ENCODE data around the gene RPN2. TPM values are rescaled to one million over a fixed set of nuclear protein-coding genes. Genes with fewer than 3 reads are reported as not detected.

RPN2 gene
- total and polyA plus RNA-seq, 10 of the 15 experiments (the other 5 are each of a cell fraction or from before 2014, with no cell fraction given): 148 to 365 (median 228) TPM

GRCh38 chr20:37235065-37235464 lies 55.9 kb downstream of the RPN2 start:
- Histone ChIP-seq H3K9me3 (replicated peaks; ENCODE audit: control insufficient read depth, insufficient read depth, low read length) (no peaks in the 10 kb centered on the region), H3K9ac (ENCODE audit: control insufficient read depth, insufficient read depth, low read length) (no peak overlapping the region), H3K4me2 (ENCODE audit: control insufficient read depth, insufficient read depth) (no peak overlapping the region), H4K20me1 (ENCODE audit: control insufficient read depth, insufficient read depth) (no peaks in the 10 kb centered on the region), H3K4me1 (ENCODE audit: control insufficient read depth, insufficient read depth, low read length) (no peaks in the 10 kb centered on the region), H3K27ac (ENCODE audit: control insufficient read depth, insufficient read depth) (no peak overlapping the region), H3K36me3 (ENCODE audit: control insufficient read depth in 2 of 2, insufficient read depth in 2 of 2, low read length in 1 of 2) (peaks cover 45 to 60% of the 10 kb centered on the region in 2 experiments), H3K4me3 (no peak overlapping the region), H2AFZ (ENCODE audit: control insufficient read depth, low read depth, low read length) (no peak overlapping the region), H3K27me3 (replicated peaks in 1 of 2; ENCODE audit: control insufficient read depth in 2 of 2, insufficient read depth in 2 of 2, low read length in 1 of 2) (no peaks in the 10 kb centered on the region), H3K79me2 (ENCODE audit: control insufficient read depth, insufficient read depth, low read length) (no peaks in the 10 kb centered on the region)
- RAD21 ChIA-PET (ENCODE audit: unreplicated experiment): no interaction called here
- TF ChIP-seq E2F4 (IDR thresholded peaks at IDR 0.05; ENCODE audit: low read depth, low read length) (no peak), SP1 (IDR thresholded peaks at IDR 0.05; ENCODE audit: low read depth, low read length) (no peak), POLR2A (IDR thresholded peaks at IDR 0.05; ENCODE audit: low read depth, low read length) (no peak)
- FAIRE-seq: no peak
- intact Hi-C loops (cut with micrococcal nuclease; ENCODE audit: unreplicated experiment) (no loop called here), in situ Hi-C loops (cut with MboI) (no loop called here)
- no TSS peak for BruUV-seq (replicated peaks)
- ATAC-seq: no peak
- POLR2A ChIA-PET: no interaction called here
- DNase-seq (ENCODE audit: low read depth, low spot score): no peak
- WGBS (ENCODE audit: insufficient coverage, insufficient replicate concordance, low lambda C conversion rate, missing lambda C conversion rate): 97% methylated on average over 6 of the region's 6 CpGs
- SMC1A ChIA-PET (ENCODE audit: uncharacterized antibody, unreplicated experiment): interaction anchor here (1.7 kb wide), 1 partner anchor 36 kb away, joined by 3 read pairs; no protein-coding TSS in a partner anchor
- CTCF ChIA-PET: interaction anchor here (2.1 kb wide), 1 partner anchor 40 kb away, joined by 6 read pairs; no protein-coding TSS in a partner anchor

GRCh38 chr20:37236462-37236861 lies 57.3 kb downstream of the RPN2 start:
- H3K9ac ChIP-seq (ENCODE audit: control insufficient read depth, insufficient read depth, low read length): no peak overlapping the region
- no peaks in the 10 kb centered on the region for H3K79me2 ChIP-seq (ENCODE audit: control insufficient read depth, insufficient read depth, low read length)
- ATAC-seq (no peak), DNase-seq (ENCODE audit: low read depth, low spot score) (no peak), FAIRE-seq (no peak)
- intact Hi-C loops (cut with micrococcal nuclease; ENCODE audit: unreplicated experiment): no loop called here
- 89% methylated on average over 4 of the region's 4 CpGs for WGBS (ENCODE audit: insufficient coverage, insufficient replicate concordance, low lambda C conversion rate, missing lambda C conversion rate)
- H3K9me3 ChIP-seq (replicated peaks; ENCODE audit: control insufficient read depth, insufficient read depth, low read length): no peaks in the 10 kb centered on the region
- ChIA-PET POLR2A (interaction anchor here (0.5 kb wide), 2 partner anchors 16 to 124 kb away, joined by 4 read pairs; no protein-coding TSS in a partner anchor), RAD21 (ENCODE audit: unreplicated experiment) (interaction anchor here (0.7 kb wide), 1 partner anchor 41 kb away, joined by 3 read pairs; no protein-coding TSS in a partner anchor), CTCF (interaction anchor here (2.1 kb wide), 1 partner anchor 41 kb away, joined by 6 read pairs; no protein-coding TSS in a partner anchor), SMC1A (ENCODE audit: uncharacterized antibody, unreplicated experiment) (interaction anchor here (0.7 to 1.4 kb wide), 3 partner anchors 16 to 297 kb away, joined by 3 read pairs; no protein-coding TSS in a partner anchor)
- H3K36me3 ChIP-seq (ENCODE audit: control insufficient read depth in 2 of 2, insufficient read depth in 2 of 2, low read length in 1 of 2): peaks cover 45 to 62% of the 10 kb centered on the region in 2 experiments
- H4K20me1 ChIP-seq (ENCODE audit: control insufficient read depth, insufficient read depth): no peaks in the 10 kb centered on the region
- H3K27ac ChIP-seq (ENCODE audit: control insufficient read depth, insufficient read depth): no peak overlapping the region
- H3K27me3 ChIP-seq (replicated peaks in 1 of 2; ENCODE audit: control insufficient read depth in 2 of 2, insufficient read depth in 2 of 2, low read length in 1 of 2): no peaks in the 10 kb centered on the region
- no peak overlapping the region for H3K4me3 ChIP-seq
- in situ Hi-C loops (cut with MboI): no loop called here
- BruUV-seq (replicated peaks): no TSS peak
- no peak overlapping the region for H2AFZ ChIP-seq (ENCODE audit: control insufficient read depth, low read depth, low read length)
- no peak overlapping the region for H3K4me2 ChIP-seq (ENCODE audit: control insufficient read depth, insufficient read depth)
- no peaks in the 10 kb centered on the region for H3K4me1 ChIP-seq (ENCODE audit: control insufficient read depth, insufficient read depth, low read length)
- TF ChIP-seq ZNF274 (IDR thresholded peaks at IDR 0.05; ENCODE audit: insufficient read depth, insufficient read length): no peak
- no peak for TF ChIP-seq IKZF1 (conservative IDR thresholded peaks at IDR 0.05)
- TF ChIP-seq MXI1 (IDR thresholded peaks at IDR 0.05; ENCODE audit: low read depth, low read length): no peak
- no peak for TF ChIP-seq BCL3 (IDR thresholded peaks at IDR 0.05; ENCODE audit: borderline replicate concordance, insufficient read depth, low read depth, low read length, poor library complexity, severe bottlenecking)
- TF ChIP-seq SMAD1 (IDR thresholded peaks at IDR 0.05; ENCODE audit: low read depth, partially characterized antibody): no peak
- no peak for TF ChIP-seq YY1 (IDR thresholded peaks at IDR 0.05; ENCODE audit: low read depth, low read length)
- TF ChIP-seq ELK1 (IDR thresholded peaks at IDR 0.05; ENCODE audit: low read depth, low read length): no peak
- TF ChIP-seq NFXL1 (IDR thresholded peaks at IDR 0.05; ENCODE audit: borderline replicate concordance): no peak
- no peak for TF ChIP-seq SUPT20H (IDR thresholded peaks at IDR 0.05; ENCODE audit: borderline replicate concordance, control insufficient read depth, low read depth, low read length)
